HepG2 (cell line): ENCODE data around the gene SYNDIG1.

Source experiments
- PHF5A ChIP-seq: IDR thresholded peaks from one replicate; pipeline ENCODE4 v1.6.1; 2018; ENCODE audit warnings: low read depth, missing genetic modification reagents; ENCODE audit not compliant: unreplicated experiment
- PHF8 ChIP-seq: sonication (generic); formaldehyde crosslinking; IDR thresholded peaks from 2 replicates; pipeline ENCODE4 v1.5.0; 2020; ENCODE audit warnings: missing genetic modification reagents
- RORA ChIP-seq: sonication (generic); formaldehyde crosslinking; IDR thresholded peaks from 2 replicates; pipeline ENCODE4 v1.5.0; 2020; ENCODE audit warnings: mild to moderate bottlenecking, missing genetic modification reagents, moderate library complexity
- SP4 ChIP-seq: sonication (generic); formaldehyde crosslinking; IDR thresholded peaks from 2 replicates; pipeline ENCODE4 v1.8.1; 2023; ENCODE audit warnings: mild to moderate bottlenecking, missing genetic modification reagents
- ZNF124 ChIP-seq: sonication (generic); formaldehyde crosslinking; IDR thresholded peaks from 2 replicates; pipeline ENCODE4 v1.4.0; 2020; ENCODE audit warnings: missing genetic modification reagents
- TF ChIP-seq, protein P1 (sequence below): sonication (generic); formaldehyde crosslinking; IDR thresholded peaks from 2 replicates; pipeline ENCODE4 v1.5.0; 2020; ENCODE audit warnings: mild to moderate bottlenecking, missing genetic modification reagents, moderate library complexity

DNA sequence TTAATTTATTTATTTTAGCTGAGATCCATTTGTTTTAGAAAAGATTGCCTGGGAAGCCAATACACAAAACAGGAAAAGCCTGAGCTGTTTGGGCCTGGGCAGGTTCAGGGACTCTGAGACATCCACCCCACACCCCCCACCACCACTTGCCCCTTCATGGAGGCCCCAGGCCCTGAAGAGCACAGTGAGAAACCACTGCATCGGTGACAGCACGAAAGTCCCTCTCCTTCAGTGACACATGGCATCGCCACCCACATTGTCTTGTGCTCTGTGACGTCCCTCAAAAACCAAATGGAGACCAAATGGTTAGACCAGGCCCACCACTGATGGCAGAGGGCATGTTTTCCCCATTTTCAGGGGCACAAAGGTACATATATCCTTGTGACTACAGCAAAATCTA is 106.4 kb downstream of the SYNDIG1 start:
- TF ChIP-seq, protein P1, sequence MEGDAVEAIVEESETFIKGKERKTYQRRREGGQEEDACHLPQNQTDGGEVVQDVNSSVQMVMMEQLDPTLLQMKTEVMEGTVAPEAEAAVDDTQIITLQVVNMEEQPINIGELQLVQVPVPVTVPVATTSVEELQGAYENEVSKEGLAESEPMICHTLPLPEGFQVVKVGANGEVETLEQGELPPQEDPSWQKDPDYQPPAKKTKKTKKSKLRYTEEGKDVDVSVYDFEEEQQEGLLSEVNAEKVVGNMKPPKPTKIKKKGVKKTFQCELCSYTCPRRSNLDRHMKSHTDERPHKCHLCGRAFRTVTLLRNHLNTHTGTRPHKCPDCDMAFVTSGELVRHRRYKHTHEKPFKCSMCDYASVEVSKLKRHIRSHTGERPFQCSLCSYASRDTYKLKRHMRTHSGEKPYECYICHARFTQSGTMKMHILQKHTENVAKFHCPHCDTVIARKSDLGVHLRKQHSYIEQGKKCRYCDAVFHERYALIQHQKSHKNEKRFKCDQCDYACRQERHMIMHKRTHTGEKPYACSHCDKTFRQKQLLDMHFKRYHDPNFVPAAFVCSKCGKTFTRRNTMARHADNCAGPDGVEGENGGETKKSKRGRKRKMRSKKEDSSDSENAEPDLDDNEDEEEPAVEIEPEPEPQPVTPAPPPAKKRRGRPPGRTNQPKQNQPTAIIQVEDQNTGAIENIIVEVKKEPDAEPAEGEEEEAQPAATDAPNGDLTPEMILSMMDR: no peak
- no peak for TF ChIP-seq SP4
- no peak for TF ChIP-seq RORA (CRISPR knock-in tag)
- no peak for TF ChIP-seq ZNF124 (CRISPR knock-in tag)
- no peak for TF ChIP-seq PHF5A (CRISPR knock-in tag)
- TF ChIP-seq PHF8 (CRISPR knock-in tag): no peak
